Kidney glomerular epithelial cell (primary cell): ENCODE measurements around the gene GOT1.

Source experiments
- DNase-seq: peaks from one replicate; lab custom pipeline; 2025; lab: John Stamatoyannopoulos, UW

GOT1 gene

DNA sequence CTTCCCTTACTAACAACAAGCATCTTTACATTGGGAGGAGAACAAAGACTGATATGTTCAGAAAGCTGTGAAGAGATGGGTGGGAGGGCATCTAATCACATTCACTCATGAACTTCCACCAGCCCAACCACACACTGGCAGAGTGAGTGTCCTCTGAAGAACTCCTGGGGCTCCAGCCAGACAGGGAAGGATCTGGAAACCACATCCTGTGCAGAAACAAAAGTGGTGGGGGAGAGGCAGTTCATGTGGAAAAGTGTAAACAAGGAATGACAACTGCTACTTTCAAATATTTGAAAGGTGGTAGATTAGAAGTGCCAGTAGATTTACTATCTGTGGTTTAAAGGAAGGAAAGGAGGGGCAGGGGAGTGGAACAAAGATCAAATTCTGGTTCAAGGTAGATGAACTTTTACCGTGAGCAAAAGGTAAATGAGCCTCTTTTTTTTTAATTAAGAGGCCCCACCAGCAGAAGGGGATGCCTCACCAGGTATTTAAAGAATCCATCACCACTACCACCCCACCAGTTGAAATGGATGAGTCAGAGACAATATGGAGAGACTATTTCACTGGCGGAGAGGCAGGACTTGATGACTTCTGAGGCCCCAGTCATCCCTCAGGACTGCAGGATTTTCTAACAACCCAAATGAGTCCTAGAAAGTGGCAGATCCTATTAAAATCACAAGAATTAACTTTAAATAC lies 34.5 kb downstream of the GOT1 start:
- peak; percentile 100 for DNase-seq

DNA sequence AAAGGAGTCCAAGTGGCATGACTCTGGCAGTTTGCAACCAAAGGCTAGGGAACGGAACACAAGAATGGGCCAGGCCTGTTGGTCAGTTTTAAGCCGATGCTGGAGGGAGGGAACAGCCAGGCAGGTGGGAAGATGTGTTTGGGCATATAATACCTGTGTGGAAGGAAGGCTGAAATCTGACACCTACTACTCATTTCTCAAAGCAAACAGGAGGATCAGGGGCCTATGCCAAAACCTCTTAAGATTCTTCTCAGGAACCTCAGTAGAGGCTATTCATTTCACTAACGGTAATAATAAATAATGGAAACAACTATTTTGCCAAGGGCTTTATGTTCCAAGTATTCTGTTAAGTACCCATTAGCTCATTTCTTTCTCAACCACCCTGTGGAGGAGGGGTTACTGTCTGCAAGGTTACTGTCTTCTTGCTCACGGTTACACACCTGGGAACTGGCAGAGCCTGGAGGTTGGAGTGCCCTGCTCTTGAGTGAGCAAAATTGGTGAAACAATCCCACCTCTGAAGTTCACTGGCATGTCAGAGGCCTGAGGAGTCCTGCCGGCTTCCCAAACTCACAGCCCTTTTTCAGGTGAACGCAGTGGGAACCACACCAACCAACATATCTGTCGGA lies 35.5 kb downstream of the GOT1 start:
- no peak for DNase-seq

DNA sequence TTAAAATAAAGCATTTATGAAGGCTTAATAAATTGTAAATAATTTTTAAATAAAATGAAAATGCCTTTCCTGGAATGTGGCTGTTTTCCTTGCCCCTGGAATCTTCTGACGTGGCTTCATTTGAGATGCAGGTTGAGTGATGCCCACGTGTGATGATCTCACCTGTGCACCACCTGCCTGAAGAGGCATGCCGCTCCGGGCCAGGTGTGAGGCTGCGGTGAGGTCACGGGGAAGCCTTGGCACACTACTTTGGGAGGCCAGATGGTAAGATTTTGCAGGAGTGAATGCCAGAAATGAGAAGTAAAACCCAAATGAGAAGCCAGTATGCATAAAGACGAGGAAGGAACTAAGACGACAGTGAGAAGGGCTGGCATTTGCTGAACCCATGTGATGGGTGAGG lies 36.2 kb downstream of the GOT1 start:
- DNase-seq, result no peak

DNA sequence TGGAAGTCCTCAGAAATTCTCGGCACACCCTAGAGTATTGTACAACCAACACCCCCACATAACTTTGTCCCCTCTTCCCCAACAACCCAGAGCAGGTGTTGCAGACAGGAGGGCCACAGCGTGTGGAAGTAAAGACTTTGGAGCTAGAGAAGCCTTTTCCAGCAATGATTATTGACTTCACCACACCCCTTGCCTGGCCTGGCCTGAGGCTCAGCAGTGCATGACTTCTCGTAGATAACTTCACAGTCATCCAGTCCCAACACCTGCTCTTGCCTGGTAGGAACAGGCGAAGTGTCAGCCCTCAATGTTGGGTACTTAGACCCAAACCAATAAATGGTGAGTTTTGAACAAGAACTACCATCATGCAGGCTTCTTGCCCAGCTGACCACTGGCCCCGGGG lies 36.7 kb downstream of the GOT1 start:
- no peak for DNase-seq

DNA sequence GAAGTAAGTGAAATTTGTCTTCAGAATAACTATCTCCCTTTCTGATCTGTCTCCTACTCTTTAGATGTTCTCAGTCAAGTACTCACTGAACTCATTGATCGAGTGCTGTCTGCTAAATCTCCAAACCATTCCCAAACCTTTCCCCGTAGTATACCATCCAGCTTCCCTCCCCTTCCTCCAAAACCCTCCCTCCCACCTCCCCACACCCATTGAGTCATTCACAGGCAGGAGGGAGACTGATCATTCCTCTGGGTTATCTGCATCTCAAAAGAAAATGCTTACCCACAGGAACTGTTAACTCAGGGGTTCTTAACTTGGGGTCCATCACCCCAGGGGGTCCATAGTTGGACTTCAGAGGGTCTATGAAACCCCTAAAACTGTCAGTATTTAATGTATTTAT lies 37.4 kb downstream of the GOT1 start:
- no peak for DNase-seq

DNA sequence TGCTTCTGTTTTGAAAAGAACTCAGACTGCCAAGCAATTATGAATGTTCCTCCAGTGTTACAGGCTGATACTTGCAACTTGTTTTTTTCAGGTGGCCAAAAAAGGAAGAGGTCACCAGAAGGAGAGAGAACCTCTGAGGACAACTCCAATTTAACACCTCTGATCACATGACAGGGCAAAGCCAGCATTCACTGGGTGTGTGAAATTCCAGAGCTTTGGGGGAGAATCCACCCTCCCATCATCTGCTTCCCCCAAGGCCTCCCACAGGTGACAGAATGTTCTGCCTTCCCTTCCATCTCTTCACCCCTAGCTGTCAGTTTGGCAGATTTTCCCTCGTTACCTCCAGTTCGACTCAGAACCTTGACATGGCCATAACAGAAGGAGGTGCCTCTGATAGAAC lies 39.1 kb downstream of the GOT1 start:
- no peak for DNase-seq

DNA sequence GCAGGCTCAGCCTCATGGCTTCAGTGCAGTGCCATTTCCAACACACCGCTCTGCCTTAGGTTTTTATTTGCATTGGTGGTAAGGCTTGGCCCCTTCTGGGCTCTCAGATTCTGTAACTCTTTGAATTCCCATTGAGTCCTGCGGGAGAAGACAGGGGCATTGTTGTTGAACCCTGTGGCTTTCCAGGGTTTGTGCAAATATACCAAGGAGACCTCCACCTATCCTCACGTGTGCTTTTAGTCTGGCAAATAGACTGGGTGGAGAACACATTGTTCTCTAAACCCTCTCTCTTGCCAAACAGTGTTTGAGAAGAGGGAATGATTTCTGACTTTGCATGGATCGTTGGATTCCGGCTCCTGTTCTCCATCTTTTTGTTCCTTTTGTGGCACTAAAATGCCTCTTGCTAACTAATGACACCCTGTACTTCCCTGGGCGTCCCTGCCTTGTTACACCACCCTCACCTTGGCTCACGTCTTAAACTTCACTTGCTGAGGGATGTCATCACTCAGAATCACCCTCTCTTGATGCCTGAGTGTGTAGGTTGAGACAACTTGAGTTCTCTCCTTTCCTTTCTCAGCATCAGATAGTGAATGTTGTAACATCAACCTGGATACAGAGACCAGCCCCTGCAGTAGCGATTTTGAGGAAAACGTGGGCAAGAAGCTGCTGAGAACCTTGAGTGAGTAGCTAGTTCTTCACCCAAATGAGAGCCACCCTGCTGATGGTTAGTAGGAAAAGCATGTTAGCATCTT lies 40.5 kb downstream of the GOT1 start:
- no peak for DNase-seq

DNA sequence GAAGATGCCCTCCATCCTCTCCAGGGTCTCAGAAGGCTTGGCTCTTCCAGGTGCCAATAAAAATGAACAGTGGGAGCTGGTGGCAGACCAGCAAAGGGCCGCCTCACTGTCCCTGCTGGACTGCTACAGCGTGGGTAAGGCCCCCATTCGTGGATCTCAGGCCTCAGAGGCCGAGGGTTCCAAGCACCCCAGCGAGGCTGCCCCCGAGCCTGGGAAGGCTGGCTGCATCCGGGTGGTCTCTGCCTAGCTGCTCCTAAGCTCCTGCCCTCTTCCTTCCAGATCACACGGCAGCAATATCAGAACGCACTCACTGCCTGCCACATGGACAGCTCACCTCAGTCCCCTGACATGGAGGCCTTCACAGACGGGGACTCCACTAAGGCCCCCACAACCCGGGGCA lies 42.9 kb downstream of the GOT1 start:
- DNase-seq, result no peak

DNA sequence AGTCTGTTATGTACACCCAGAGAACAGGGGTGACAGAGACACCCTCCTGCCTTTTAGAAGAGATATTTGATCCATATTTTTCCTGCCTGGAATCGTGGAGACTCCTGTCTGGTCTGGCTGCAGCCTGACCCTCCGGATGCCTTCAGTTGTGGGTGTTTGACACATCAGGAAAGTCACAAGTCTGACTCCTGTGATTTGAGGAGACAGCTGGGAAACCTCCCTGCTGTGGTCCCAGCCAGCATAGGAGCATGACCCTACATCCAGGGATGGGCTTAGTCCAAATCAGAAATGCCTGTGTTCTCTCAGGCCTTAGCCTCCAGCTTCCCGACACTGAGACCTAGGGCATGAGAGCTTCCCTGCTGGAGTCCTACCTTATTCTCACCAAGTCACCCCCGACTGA lies 43.4 kb downstream of the GOT1 start:
- no peak for DNase-seq

DNA sequence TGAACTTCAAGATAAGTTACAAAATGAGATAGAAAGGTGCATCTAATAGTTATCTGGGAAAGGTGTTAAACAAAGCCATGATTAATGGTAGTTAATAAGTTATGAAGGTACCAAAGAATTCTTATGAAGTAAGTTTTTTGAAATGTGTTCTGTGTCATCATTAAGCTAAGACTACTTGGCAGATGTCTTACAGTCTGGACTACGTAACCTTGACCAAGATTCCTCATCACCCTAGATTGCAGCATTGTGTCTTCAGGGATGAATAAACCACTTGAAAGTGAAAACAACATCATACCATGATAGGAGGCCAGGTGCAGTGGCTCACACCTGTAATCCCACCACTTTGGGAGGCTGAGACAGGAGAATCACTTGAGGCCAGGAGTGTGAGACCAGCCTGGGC lies 48.2 kb downstream of the GOT1 start:
- peak; percentile 42 for DNase-seq

DNA sequence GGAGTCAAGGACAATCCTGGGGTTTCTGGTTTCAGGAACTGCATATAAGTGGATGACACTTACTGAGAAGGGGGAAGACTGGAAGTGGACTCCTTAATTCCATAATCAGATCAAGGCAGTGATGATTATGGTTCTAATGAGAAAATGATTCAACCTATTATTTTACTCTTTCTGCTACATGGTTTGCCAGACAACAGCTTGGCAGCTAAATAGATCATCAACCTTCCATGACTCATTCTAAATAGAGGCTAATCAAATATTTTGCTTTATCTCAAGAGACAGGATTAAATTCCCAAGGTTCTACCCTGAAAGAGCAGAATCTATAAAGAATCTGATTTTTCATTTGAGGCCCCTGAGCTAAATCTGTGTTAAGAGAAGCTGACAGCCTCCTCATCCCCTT lies 55.0 kb downstream of the GOT1 start:
- no peak for DNase-seq

DNA sequence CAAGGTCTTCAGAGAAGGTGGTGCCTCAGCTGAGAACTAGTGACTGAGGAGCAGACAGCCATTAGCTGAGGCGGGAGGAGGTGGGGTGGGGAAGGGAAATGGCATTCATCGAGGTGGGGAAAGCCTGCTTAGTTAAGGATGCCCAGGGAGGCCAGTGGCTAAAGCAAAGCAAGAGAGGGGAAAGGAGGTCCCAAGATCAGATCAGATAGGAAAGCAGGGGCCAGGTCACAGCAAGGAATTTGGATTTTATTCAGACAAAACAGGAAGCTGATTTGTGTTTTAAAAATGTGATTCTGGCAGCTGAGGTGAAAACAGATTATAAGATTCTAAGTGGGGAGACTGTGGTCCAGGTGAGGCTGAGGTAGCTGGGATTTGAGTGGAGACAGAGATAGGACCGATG lies 55.5 kb downstream of the GOT1 start:
- DNase-seq, result no peak

DNA sequence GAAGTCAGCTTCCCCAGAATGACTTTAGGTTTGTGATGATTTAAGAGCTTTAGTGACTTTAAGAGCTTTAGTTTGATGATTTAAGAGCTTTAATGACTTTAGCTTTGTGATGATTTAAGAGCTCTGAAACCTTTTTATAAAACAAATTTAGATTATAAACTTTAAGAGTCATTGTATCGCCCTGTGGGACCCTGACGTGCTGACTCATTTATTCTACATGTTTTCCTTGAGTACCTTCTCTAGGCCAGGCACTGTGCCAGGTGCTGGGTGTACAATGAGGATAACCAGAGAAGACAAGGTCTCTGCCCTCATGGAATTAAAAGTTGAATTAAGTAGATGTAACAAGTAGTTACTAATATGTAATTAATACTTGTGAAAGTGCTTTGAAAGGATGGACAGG lies 55.9 kb downstream of the GOT1 start:
- DNase-seq, result no peak

DNA sequence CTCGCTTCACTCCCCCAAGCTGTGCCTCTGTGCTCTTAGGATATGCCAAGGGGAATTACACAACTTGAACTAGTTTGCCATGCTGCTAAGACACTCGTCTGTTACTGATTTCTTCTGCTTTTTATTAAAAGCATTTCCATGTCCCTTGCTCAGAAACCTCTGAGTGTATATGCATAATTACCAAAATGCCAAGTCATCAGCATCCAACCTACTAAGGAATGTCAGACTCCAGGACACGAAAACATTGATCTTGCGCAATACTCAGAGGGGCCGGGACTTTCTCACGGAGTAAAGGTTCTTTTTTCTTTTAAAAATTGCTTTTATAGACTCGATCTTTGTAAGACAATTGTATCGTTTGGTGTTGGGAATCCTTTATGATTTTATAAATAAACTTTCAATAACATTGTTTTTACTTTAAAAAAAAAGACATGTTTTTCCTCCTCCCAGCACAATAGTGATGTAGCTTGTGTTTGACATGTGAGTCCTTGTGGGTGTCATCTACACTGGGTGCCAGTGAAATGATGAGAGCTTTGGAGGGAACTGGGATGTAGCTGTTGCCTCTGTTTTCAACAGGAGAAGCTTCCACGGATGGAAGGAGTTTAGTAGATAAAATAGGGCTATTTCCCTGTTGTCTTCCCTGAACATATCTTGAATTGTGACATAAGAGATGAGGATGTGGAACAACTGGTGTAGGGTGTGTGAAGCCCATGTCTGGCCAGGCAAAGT lies 57.7 kb downstream of the GOT1 start:
- DNase-seq, result peak; percentile 26

DNA sequence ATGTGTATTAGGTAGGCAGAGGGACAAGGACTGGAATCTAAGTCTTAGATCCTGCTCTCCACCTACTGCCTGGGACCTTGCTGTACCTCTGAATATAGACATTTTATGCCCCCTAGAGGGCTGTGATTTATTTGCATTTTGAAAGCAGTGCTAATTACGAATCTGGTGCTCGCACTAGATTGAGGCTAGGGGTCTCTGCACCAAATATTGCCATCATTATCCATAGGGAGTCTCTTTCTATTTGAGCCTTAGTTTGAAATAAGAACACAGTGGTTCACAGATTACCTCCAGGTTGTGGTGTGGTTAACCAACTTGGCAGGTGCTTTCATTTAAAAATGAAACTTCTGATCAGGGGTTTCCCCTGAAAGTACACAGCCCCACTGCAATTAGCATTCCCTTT lies 59.4 kb downstream of the GOT1 start:
- peak; percentile 13 for DNase-seq

DNA sequence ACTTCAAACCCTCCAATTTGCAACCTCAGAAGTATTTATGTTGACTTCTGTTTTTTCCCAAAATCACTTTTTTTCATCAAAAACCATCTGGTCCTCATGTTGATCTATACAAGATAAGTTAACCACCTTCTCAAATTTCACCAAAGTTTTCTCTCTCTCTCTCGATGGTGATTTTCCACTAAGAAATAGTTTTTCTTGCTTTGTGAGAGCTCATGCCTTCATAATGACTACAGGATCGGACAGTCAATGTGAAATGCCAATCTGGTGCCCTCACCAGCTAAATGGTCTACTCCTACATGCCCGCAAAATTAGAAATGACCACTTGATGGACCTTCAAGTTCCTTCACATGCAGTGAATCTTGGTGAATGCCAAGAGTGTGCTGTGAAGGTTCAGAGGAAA lies 60.9 kb downstream of the GOT1 start:
- DNase-seq, result peak; percentile 15

DNA sequence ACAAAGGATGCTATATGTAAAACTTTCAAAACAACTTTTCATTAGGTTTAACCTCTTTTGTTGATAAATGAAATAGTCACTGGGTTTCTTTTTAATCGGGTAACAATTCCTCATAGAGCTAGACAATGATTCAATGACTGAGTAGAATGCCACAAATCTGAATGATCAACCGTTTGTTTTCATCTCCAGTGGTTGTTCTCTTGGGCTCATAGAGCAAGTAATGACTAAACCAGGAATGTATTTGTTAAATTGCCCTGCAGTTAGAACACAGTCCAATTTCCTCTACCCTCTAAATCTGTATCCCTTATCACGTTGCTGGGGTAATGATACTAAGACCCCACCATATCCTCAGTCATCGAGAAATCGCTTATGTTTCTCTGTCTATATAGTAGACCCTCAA lies 61.3 kb downstream of the GOT1 start:
- peak; percentile 46 for DNase-seq

DNA sequence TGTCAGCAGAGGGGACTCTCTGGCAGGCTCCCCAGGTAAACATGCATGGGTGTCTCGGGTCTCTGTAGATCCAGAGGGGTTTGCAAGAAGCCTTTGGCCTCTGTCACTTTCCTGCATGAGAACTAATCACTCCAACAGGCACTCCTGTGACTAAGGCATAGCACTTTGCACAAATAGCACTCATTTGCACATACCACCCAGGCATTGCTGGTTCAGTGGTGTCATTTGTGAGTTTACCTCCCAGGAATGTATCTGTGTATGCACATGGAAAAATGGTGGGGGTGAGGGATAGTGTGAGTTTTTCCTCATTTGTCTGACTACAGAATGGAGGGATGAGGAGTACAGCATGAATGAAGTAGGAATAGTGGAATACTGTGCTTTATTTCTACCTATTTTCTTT lies 61.8 kb downstream of the GOT1 start:
- DNase-seq, result peak; percentile 72

DNA sequence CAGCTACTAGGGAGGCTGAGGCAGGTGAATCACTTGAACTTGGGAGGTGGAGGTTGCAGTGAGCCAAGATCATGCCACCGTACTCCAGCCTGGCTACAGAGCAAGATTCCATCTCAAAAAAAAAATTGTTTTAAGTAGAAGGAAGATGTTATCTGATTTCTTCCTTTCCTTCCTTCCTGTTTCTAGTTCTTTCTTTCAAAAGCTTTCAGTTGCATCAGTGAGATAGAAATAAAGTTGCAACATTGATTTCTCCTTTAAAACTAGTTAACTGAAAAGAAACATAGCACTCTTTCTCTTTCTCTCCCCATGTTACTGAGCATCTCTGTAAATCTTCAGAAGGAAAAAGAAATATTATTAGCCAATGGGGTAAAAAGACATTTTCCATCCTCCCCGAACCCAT lies 63.8 kb downstream of the GOT1 start:
- no peak for DNase-seq

DNA sequence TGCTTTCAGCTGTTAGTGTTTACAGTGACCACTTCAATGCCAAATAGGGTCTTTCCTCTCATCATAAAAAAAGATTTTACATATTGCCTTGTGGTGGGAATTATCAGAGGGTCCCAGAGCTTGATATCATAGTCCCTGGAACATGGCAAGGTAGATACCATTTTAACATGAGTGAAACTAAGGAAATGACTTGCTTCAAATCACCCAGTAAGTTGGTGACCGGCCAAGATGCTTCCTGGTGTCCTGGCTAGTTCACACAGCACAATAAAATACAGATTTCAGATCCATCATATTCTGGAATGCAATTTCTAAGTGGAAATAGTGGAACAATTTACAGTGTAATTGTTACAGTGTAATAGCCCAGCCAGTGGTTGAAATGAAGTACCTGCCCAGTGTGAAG lies 64.7 kb downstream of the GOT1 start:
- DNase-seq, result no peak

DNA sequence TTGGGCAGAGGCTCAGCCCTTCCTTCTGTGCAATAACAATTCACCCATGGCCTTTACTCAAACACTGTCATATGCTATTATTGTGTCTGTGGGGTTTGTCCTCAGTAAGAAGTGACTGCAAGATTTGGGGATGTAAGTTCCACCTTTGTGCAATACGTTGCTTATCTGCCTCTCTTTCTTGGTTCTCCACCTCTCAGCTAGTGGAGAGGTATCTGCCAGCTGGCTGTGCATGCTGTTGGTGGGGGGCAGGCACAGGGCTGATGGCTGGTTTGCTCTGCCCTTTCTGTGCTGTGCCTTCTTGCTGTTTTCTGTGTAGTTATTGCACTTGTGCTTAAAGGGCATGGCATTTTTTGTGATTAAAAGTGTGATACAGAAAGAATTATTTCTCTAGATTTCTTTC lies 65.1 kb downstream of the GOT1 start:
- DNase-seq, result no peak

DNA sequence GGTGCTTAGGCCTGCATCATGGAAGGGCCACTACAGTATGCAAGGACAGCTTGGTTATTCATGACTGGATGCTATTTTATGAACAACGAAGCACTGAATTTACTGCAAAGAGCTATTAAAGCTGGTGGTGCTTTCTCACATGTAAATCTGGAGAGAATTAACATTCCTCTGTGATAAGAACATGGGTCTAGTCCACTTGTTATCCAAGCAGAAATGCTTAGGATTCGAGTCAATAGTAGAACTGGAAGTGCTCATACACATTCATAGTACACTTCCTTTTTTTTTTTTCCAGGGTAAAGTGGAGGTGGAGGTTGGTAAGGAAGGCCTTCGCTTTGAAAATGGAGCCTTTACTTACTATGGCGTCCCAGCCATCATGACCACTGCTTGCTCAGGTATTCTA lies 66.3 kb downstream of the GOT1 start:
- DNase-seq, result peak; percentile 5

DNA sequence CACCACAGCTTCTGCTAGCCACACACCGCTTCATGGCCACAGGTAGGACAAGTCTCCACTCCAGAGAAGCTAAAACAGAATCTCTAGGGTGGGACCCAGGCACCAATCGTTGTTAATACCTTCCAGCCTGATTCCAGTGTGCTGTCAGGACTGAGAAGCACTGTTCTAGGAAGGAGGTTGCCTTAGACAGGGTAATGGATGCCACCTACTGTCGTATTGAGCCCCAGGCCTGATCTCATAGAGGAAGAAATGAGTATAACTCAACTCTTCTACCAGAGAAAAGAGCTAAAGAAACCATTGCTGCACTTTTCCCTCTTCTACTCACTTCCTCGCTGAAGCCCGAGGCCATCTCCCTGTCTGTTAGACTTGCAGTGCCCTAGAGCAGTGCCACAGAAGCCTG lies 69.5 kb downstream of the GOT1 start:
- no peak for DNase-seq
